HG03097 (cell line): ENCODE data around the gene ICA1L.
"Not testable (repeated sequence)": the region's sequence is repeated elsewhere in the genome, so short reads cannot be mapped to it uniquely, and the experiment has no call there.

Source experiments
- ATAC-seq: cut with Tn5 transposase; IDR thresholded peaks from one replicate; pipeline ENCODE4 v1.9.1; 2021; ENCODE audit not compliant: unreplicated experiment, low FRiP score

ICA1L gene

DNA sequence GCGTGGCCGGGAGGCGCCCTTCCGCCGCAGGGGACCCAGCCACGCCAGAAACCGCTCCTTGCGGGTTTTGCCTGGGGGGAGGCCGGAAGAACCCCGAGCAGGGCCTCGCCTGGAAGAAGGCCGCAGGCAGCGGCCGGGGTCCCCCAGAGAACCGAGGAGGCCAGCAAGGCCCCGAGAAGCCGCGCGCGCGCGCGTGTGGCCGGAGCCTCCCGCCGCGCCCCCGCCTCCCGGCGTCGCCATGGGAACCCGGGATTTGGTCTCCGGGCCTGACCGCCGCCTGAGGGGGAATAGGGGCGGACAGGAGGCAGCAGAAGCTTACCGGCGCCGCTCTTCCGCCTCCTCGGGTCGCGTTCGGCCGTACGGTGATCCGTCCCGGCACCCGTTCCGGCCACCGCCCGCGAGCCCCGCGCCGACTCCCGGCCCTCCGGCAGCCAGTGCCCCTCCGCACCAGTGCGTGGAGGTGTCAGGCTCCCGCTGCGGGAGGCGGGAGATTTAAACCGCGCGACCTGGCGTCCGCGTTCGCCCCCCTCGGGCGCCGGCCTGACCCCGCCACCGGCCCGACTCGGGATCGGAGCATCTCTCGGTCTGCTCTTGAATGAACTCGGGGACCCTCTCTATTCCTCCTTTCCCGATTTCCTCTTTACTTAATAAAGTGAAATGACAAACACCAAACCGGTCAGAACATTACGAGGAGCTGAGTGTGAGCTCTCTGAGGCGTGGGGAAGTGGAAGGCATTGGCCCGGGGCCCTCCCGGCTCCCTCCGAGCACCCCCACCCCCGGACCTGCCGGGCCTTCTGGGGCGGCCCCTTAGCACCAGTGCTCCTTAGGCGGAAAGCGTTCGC, at the start of gene ICA1L:
TSS of gene ICA1L (minus strand) at position 467 of the 842 bp plus-strand sequence. CDS start 42,757 bp downstream, outside the sequence.
- ATAC-seq: peak; percentile 48

DNA sequence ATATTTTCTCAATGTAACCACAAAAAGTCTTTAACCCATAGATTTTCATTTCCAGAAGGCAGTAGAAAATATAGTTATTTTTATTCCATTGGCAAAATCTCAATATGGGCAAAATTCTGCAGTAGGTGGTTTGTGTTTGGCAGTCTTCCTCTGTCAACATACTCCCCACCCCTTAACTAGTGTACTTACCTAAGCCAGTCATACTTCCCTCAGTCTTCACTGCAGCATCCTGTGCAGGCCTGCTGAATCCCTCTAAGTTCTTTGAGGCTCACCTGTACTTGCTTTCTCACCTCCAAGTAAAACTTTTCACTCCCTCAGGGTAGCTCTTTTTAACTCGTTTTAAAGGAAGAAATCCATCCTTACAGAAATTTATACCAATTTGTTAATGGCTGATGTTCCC, 47.3 kb upstream of the ICA1L start:
- ATAC-seq: no peak

GRCh38 chr2:202912342-202913201, 41.0 kb upstream of the ICA1L start:
- ATAC-seq: peak; percentile 48

DNA sequence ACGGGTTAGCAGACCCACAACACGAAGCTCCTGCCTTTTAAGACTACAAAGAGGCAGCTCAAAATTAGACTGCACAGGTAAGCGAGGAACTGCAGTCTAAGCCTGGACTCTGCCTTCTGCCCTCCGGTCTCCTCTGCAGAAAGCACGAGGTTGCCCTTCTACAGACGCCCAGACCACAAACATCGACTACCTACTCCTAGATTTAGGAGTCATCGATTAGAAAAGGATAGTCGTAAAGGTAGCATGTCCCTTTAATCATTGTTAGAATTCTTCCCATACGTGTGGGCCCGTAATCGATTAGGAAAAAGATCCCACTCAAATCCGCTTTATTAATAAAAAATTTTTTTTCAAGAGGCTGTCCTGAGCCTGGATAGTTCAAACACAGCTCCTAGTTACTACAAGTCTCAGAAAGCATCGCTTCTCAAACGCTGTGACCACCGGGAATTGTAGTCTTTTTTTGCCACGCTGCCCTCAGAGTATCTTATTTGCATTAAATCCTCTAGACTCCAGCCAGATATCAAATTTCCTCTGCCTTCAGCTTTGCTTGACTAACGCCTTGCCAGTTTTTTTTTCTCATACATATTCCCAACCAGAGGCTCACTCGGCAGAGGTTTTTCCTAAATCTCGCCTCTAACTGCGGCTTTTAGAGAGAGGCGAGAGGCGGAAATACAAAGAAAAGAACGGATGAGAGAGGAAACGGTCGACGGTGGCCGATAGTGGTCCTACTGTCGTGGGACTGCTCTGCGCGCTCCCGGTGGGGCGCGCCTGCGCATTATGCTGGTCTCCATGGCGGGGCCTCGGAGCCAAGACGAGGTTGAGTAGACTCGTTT, 40.2 kb upstream of the ICA1L start, which contains the start of the genes CARF and WDR12:
TSS of gene CARF (plus strand) at position 764 of the 830 bp plus-strand sequence. CDS start 29,628 bp downstream, outside the sequence.
TSS of gene WDR12 (minus strand) at position 162 of the 830 bp plus-strand sequence. CDS start 197 bp downstream, outside the sequence.
- peak; percentile 68 for ATAC-seq

DNA sequence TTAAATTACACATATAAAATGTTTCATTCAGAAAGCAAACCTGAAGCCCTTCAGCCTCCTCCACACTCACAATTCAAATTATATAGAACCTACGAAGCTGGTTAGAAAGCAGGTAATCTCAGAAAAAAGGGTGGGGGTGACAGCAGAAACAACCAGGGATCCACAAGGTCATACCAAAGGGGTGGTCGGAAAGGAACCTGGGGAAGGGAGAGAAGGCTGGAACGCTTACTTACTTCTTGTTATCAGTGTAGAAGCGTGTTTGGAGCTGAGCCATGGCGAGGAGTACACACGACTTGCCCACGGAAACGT, 39.6 kb upstream of the ICA1L start:
- ATAC-seq: no peak

DNA sequence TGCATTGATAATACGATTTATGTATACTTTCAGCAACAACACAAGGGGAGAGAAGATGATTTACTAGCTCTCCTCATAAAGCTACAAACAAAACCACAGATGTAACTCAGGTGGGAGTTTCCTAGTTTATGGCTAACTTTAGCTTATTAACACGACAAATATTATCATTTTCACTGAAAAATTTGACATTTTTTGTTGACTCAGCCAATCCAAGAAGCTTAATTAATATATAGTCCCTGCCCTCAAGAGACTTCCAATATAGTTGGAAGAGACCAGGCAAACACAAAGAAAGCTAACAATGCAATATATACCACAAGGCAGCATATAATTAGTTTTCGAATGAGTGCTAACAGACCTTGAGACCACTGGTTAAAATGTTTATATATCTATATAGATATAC, 39.1 kb upstream of the ICA1L start:
- no peak for ATAC-seq

DNA sequence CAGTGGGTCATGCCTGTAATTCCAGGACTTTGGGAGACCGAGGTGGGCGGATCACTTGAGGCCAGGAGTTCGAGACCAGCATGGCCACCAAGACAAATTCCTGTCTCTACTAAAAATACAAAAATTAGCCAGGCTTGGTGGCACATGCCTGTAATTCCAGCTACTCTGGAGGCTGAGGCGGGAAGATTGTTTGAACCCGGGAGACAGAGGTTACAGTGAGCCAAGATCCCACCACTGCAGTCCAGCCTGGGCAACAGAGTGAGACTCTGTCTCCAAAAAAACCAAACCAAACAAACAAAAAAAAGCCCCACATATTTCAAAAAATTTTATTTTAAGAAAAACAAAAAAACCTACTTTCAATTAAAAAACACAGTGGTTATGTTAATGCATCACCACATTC, 38.7 kb upstream of the ICA1L start:
- not testable (repeated sequence) for ATAC-seq

DNA sequence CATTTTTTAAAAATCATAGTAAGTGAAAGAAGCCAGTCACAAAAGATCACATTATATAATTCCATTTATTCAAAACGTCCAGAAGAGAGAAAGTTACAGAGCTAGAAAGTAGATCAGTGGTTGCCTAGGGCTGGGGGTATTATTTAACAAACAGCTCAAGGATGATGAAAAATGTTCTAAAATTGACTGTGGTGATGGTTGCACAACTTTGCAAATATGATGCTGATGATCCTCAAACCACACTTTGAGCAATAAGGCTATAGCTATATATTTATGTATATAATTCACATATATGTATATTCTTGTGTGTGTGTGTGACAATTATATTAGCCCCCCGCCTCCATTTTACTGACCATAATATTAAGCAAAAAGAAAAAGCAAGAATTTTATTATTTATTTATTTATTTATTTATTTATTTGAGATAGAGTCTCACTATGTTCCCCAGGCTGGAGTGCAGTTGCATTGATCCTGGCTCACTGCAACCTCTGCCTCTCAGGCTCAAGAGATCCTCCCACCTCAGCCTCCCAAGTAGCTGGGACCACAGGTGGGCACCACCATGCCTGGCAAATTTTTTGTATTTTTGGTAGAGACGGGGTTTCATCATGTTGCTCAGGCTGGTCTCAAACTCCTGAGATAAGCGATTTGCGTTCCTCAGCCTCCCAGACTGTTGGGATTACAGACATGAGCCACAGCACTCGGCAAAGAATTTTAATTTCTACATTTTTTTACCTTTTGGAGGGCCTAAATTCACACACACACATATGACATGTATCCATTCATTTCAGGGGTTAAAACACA, 38.0 kb upstream of the ICA1L start:
- no peak for ATAC-seq

DNA sequence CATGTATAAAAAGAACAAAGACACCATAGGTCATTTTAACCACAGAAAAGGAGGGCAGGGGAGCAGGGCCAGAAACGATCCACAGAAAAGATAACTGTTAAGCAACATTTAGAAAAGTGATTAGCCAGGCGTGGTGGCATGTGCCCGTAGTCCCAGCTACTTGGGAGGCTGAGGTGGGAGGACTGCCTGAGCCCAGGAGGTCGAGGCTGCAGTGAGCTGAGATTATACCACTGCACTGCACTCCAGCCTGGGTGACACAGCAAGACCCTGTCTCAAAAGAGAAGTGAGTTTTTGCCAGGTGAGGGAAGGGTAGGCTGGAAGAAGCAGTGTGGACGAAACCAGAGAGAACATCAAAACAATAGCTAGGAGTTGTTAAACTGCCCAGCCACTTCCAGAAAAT, 36.6 kb upstream of the ICA1L start:
- ATAC-seq: no peak

GRCh38 chr2:202905507-202905906, 33.9 kb upstream of the ICA1L start:
- not testable (repeated sequence) for ATAC-seq

GRCh38 chr2:202885190-202885589, 13.6 kb upstream of the ICA1L start:
- no peak for ATAC-seq

GRCh38 chr2:202883987-202884675, 12.6 kb upstream of the ICA1L start:
- no peak for ATAC-seq

DNA sequence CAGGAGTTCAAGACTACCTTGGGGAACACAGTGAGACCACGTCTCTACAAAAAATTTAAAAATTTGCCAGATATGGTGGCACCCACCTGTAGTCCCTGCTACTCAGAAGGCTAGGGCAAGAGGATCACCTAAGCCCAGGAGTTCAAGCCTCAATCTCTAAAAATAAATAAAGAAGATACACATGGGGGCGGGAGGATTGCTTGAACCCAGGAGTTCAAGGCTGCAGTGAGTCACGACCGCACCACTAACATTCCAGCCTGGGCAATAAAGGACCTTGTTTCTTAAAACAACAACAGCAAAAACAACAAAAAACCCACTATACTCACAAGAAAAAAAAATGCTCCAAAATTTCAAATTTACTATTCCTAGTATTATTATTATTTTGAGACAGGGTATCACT, 10.0 kb upstream of the ICA1L start:
- no peak for ATAC-seq

DNA sequence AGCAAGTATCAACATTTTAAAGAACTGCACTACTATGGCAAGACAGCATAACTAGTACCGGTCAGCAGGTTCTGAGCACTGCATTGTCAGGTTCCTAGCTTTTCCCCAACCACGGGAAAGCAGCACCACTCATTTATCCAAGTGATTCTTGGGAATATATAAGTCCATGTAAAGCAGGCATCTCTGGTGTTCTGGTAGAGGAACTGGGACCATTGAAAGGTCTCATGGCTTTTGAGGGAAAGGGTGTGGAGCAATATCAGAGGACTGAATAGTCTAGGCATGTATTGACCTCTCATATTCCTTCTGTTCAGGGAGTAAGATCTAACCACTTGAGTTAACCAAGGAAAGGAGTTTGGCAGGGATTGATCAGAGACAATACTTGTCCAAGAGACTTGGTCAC, 6.1 kb upstream of the ICA1L start:
- ATAC-seq: no peak

DNA sequence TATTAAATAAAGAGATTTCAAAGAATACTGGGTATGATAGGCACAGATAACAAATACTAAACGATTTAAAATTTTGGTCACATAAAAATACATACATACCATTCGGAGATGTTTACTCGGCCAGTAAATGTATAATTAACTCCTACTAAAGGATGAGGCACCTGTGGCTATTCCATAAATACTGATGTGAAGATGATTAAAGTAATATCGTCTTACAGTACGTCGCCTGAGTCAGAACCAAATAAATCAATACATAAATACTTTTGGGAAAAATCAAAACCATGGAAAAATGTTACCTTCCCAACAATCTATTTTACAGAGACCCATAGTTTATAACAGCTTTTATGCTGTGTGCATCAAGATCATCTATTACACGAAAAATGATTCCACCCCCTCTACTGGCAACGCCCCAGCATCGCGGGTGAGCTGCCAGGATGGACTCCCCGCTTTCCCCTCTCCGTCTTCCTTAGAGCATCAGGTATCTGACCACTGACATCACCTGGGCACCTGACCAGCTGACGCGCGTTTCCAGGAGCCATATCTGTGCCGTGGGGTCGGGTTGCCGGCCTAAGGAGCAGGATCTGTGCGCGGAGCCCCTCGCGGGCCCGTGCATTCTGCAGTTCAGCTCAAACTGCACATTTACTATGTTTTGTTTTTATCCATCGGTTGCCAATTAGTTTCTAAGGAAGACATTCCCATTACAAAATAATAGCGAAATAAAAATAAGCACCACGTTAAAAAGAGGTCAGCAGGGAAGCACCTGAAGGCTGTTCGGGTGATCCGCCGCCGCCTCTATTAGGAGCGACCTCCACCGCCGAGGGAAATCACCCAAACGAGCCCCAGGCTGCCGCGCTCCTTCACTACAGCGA, 901 bp downstream of the ICA1L start:
- peak; percentile 57 for ATAC-seq

DNA sequence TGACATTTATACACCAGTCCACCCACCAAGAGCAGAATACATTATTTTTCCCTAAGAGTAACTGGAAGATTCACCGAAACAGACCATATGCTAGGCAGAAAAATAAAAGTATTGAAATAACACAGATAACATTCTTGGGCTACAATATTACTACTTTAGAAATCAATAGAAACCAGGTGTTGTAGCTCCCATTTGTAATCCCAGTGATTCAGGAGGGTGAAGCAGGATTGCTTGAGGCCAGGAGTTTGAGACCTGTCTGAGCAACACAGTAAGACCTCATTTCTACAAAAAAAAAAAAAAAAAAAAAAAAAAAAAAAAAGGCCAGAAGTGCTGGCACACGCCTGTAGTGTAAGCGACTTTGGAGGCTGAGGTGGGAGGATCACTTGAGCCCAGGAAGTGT, 9.6 kb downstream of the ICA1L start:
- ATAC-seq: no peak

GRCh38 chr2:202858601-202859000, 13.0 kb downstream of the ICA1L start:
- no peak for ATAC-seq

GRCh38 chr2:202849343-202849742, 22.2 kb downstream of the ICA1L start:
- not testable (repeated sequence) for ATAC-seq
